ENCODE results near the gene SHC3. TPM values are rescaled to one million over a fixed set of nuclear protein-coding genes. Genes with fewer than 3 reads are reported as not detected.
A peak's percentile ranks its signal among the peaks of the same experiment; 100 is the strongest.

The SHC3 gene
- total RNA-seq, 2 donors from 2014 or later = 1.0 to 1.7 TPM

GRCh38 chr9:89177012-89177943, 1.3 kb downstream of the SHC3 start:
- Histone ChIP-seq H3K27me3 (peaks cover 5 to 18% of the 10 kb centered on the region in 2 donors), H3K36me3 (no peaks in the 10 kb centered on the region), H3K4me1 (peaks cover 0 to 35% of the 10 kb centered on the region in 2 donors), H3K4me3 (peak overlapping the region; percentile 33 to 58), H3K9me3 (no peaks in the 10 kb centered on the region), H3K27ac (peak overlapping the region in 1 of 2 donors; percentile 11)
- no peak for TF ChIP-seq CTCF (IDR thresholded peaks at IDR 0.05)
- DNase-seq (ENCODE audit: low spot score) = no peak

GRCh38 chr9:89175828-89176261, 2.8 kb downstream of the SHC3 start:
- Histone ChIP-seq H3K9me3 (no peaks in the 10 kb centered on the region), H3K27ac (no peak overlapping the region), H3K36me3 (no peaks in the 10 kb centered on the region), H3K4me1 (peaks cover 0 to 35% of the 10 kb centered on the region in 2 donors), H3K4me3 (no peak overlapping the region), H3K27me3 (peaks cover 5 to 18% of the 10 kb centered on the region in 2 donors)
- DNase-seq (ENCODE audit: low spot score) = no peak
- no peak for TF ChIP-seq CTCF (IDR thresholded peaks at IDR 0.05)

- no peaks in the 10 kb centered on the region for H3K36me3 ChIP-seq
- H3K9me3 ChIP-seq = no peaks in the 10 kb centered on the region
- H3K27me3 ChIP-seq = peaks cover 5 to 18% of the 10 kb centered on the region in 2 donors
- DNase-seq (ENCODE audit: low spot score) = no peak
- peaks cover 0 to 24% of the 10 kb centered on the region in 2 donors for H3K4me1 ChIP-seq
- H3K4me3 ChIP-seq = no peak overlapping the region
- H3K27ac ChIP-seq = no peak overlapping the region
- TF ChIP-seq CTCF (IDR thresholded peaks at IDR 0.05) = no peak
Measured at GRCh38 chr9:89174291-89174690, 4.3 kb downstream of the SHC3 start.

GRCh38 chr9:89173072-89173471, 5.5 kb downstream of the SHC3 start:
- Histone ChIP-seq H3K27ac (no peak overlapping the region), H3K9me3 (no peaks in the 10 kb centered on the region), H3K4me1 (peaks cover 0 to 11% of the 10 kb centered on the region in 2 donors), H3K36me3 (no peaks in the 10 kb centered on the region), H3K4me3 (no peak overlapping the region), H3K27me3 (peaks cover 5 to 18% of the 10 kb centered on the region in 2 donors)
- TF ChIP-seq CTCF (IDR thresholded peaks at IDR 0.05) = no peak
- DNase-seq (ENCODE audit: low spot score) = no peak

- Histone ChIP-seq H3K27ac (no peak overlapping the region), H3K4me1 (peaks cover 0 to 6% of the 10 kb centered on the region in 2 donors), H3K36me3 (no peaks in the 10 kb centered on the region), H3K27me3 (peaks cover 4 to 15% of the 10 kb centered on the region in 2 donors), H3K4me3 (no peak overlapping the region), H3K9me3 (no peaks in the 10 kb centered on the region)
- DNase-seq (ENCODE audit: low spot score) = no peak
- no peak for TF ChIP-seq CTCF (IDR thresholded peaks at IDR 0.05)
Measured at GRCh38 chr9:89172398-89172797, 6.2 kb downstream of the SHC3 start.

Data from right atrium auricular region (tissue), 2 donors.